Measurements from ENCODE around the gene MAD1L1.

GRCh38 chr7:1893451-1893850, 339.3 kb downstream of the MAD1L1 start:
- no peak for TF ChIP-seq GATA3 (IDR thresholded peaks at IDR 0.05; ENCODE audit: low read depth, low read length)
- no peak for TF ChIP-seq GATA2 (IDR thresholded peaks at IDR 0.05; ENCODE audit: low read depth, low read length)
